NCI-H2227 treated with DMSO at 0.1 percent for 48 hours (cell line): ENCODE measurements around the gene CABP5.

Source experiments
- DNase-seq: peaks from one replicate; lab custom pipeline; 2025; lab: John Stamatoyannopoulos, UW

The CABP5 gene

GRCh38 chr19:48030073-48030472 is 13.8 kb downstream of the CABP5 start:
- DNase-seq: no peak

DNA sequence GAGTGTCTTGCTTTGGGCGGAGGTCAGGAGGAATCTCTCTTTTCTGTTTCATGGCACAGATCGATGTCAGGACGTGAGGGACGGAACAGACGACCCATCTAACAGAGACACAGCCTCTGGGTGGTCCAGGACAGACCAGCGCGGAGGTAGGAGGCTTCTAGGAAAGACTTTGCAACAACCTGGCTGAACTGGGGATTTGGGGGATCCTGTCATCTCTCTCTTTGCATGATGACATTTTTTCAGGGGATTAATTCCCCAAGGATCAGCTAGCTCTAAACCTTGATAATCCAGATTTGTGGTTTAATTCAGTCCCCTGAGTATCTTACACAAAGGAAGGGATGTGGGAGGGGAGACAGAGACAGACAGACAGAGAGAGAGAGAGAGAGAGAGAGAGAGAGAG is 14.4 kb downstream of the CABP5 start:
- DNase-seq: no peak

GRCh38 chr19:48025480-48025879 is 18.4 kb downstream of the CABP5 start:
- DNase-seq: no peak

DNA sequence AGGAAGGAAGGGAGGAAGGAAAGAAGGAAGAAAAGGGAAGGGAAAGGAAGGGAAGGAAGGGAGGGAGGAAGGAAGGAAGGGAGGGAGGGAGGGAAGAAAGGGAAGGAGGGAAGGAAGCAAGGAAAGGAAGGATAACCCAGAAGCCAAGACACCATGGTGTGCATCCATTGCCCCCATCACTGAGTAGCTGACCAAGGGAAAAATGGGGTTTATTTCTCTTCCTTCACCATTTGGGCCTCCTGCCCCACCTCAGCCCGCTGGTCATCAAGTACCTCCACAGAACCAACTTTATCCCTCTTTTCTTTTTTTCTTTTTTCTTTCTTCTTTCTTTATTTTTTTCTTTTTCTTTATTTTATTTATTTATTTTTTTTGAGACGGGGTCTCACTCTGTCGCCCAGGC is 20.4 kb downstream of the CABP5 start:
- DNase-seq: no peak

GRCh38 chr19:48023011-48023410 is 20.9 kb downstream of the CABP5 start:
- DNase-seq: no peak

DNA sequence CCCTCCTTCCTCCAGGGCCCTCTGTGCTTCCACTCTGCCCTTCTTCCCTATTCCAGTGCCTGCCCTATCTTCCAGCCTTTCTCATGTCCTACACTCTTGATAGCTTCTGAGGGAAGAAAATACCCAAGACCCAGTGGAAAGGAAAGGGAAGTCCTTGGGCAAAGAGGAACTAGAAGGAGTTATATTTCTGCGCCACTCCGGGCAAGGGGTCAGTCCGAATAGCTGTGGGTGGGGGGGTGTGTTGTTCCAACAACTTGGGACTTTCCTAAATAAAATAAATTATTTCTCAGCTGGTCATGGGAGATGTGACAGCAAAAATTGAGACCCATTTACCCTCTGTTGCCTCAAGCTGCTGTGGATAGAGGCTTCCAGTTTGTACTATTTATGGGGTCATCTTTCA is 23.2 kb downstream of the CABP5 start:
- DNase-seq: no peak

DNA sequence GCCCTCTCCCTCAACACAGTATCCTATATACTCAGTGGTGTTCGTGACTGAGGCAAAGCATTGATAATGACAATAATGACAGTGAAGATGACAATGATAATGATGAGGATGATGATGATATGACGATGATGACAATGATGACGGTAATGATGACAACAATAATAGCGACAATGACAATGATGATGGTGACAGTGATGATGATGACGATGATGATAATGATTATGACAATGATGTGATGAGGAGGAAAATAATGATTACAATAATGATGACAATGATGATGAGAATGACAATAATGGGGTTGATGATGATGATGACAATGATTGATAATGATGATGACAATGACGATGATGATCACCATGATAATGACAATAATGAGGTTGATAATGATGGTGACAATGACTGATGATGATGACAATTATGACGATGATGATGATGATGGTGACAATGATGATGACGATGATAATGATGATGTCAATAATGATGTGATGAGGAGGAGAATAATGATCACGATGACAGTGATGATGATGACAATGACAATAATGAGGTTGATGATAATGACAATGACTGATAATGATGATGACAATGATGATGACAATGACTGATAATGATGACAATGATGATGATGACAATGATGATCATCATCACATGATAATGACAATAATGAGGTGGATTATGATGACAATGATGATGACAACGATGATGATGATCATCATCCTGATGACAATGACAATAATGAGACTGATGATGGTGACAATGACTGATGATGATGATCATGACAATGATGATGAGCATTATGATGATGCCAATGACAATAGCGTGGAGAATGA is 32.7 kb downstream of the CABP5 start:
- DNase-seq: no peak

DNA sequence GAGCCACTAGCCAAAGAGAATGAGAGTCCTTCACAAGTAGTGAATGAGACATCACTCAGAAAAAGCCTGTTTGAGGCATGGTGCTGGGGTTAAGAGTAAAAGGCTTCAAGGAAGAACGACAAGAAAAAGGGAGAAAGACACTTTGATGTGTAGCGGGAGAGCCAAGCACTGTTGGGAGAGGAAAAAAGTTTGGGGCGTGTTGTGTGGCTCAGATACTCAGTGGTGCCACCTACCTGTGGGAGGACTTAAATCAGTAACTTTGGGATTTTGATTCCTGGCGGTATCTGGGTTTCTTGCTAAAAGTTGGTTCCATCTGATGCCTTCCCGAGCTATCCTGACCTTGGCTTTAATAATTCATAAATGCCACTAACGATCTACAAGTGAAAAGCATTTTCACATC is 37.1 kb downstream of the CABP5 start:
- no peak for DNase-seq

- DNase-seq: no peak
These were observed 39.6 kb downstream of the CABP5 start for GRCh38 chr19:48004236-48004635.

- no peak for DNase-seq
These were observed 43.0 kb downstream of the CABP5 start for GRCh38 chr19:48000846-48001245.

DNA sequence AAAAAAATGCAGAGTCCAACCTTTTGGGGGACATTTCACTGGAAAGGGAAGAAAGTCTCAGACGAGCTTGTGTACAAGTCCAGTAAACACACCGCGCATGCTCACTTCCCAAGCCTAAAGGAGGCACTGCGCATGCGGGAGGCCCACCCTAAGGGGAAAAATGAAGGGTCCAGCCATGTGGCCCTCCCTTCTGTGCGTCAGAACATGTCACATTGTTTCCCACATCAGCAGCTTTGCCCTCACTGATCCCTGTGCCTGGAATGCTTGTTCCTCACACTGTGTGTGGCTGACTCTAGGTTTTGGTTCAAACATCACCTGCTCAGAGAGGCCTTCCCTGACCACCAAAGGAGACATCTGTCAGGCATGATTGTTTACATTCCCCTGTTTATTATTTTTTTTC is 45.1 kb downstream of the CABP5 start:
- no peak for DNase-seq

GRCh38 chr19:47996230-47996727 is 47.6 kb downstream of the CABP5 start:
- no peak for DNase-seq

DNA sequence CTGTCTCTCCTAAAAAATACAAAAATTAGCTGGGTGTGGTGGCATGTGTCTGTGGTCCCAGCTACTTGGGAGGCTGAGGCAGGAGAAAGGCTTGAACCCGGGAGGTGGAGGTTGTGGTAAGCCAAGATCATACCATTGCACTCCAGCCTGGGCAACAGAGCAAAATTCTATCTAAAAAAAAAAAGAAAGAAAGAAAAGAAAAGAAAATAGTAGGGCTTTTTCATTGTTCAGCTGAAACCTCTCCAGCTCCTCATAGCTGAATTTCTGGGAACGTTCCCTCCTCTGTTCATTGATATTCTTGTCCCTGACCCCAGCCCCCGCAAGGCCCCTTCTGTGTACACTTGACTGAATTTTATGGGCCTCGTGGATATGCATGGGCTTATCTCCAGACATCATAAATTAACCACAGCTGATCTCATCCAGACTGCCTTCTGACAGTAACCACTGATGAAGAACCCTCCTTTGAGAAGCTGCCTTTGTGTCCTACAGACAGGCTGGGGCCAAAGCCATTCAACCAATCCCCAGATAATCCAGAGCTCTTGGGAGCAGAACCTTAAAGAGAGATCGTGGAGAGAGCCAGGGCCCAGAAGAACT is 49.6 kb downstream of the CABP5 start, which contains the start of gene ELSPBP1:
TSS of gene ELSPBP1 (plus strand) at position 424 of the 594 bp plus-strand sequence. CDS start 14,036 bp downstream, outside the sequence.
- DNase-seq: no peak

GRCh38 chr19:47992070-47992469 is 51.8 kb downstream of the CABP5 start, which contains the start of gene BSPH1:
Gene BSPH1 (minus strand): TSS chr19:47992170. CDS start chr19:47992081, 89 bp downstream.
- no peak for DNase-seq

DNA sequence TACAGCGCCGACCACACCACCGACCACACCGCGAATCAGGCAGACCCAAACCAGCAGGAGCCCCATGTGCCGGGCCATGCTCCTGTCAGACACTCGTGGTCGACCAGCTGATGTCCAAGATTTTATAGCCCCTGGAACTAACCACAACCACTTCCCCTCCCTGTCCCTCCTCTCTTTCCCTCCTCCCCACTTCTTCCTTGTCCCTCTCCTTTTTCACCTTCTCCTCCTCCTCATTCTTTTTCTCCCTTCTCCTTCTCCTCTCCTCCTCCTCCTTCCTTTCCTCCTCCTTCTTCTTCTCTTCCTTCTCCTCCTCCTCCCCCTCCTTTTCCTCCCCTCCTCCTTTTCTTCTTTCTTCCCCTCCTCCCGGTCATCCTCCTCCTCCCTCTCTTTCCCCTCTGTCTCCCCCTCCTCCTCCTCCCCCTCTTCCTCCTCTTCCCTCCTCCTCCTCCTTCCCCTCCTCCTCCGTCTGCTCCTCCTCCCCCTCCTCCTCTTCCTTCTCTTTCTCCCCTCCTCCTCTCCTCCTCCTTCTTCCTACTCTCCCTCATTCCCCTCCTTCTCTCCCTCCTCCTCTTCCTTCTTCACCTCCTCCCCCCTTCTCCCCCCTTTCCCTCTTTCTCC is 52.6 kb downstream of the CABP5 start:
- no peak for DNase-seq
